ENCODE data around the gene ROBO3.

The ROBO3 gene

DNA sequence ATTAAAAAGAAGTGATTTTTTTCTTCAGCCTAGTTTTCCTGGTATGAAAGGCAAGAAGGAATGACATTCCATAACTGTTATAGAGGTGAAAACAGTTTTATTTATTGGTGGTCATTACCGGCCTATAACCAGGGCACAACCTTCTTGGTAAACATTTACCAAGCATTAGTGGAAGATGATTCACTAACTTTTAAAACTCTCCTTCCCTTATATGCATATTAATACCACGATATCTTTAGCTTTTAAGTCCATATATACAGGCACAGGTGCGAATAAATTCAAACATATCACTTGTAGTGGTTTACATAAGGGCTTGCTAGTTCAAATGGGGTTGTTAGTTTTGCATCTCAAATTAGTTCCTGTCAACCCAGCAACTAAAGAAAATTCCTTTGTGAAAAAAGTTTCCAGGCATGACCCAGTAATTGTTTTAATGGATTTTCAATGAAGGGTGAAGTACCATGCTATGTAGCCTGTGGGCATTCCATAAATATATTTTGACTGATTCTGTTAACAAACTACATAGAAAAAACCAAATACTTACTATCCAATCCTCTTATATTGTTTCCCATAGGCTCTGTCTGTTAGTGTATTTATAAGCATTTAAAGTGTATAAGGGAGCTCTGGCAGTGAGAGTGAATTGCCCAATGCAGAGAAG, 30.6 kb upstream of the ROBO3 start:
- Histone ChIP-seq H3K27ac (ENCODE audit: low read depth, low read length) (no peak overlapping the region), H3K9ac (ENCODE audit: low read depth, low read length) (no peak overlapping the region), H3K4me3 (ENCODE audit: low read length) (no peak overlapping the region), H3K9me3 (ENCODE audit: insufficient read depth, low read depth, low read length) (no peaks in the 10 kb centered on the region), H3K36me3 (ENCODE audit: insufficient read depth, low read length) (no peaks in the 10 kb centered on the region), H3K27me3 (ENCODE audit: insufficient read depth, low read length) (peaks cover 53% of the 10 kb centered on the region), H3K4me1 (ENCODE audit: insufficient read depth, low read length) (peaks cover 3% of the 10 kb centered on the region; the same call in 1 of the 2 replicates)
- WGBS: 69% methylated on average over 2 of the region's 3 CpGs

DNA sequence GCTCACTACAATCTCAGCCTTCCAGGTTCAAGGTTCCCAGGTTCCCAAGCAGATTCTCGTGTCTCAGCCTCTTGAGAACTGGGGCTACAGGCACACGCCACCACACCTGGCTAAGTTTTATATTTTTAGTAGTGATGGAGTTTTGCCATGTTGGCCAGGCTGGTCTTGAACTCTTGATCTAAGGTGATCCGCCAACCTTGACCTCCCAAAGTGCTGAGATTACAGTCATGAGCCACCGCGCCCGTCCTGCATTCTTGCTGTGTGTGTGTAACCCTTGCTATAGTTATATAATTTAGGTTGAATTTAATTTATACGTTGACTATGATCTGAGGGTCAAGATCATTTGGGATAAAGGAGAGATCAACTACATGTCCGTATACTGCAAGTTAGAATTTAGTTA, 29.3 kb upstream of the ROBO3 start:
- 93% methylated on average over 8 of the region's 8 CpGs for WGBS
- Histone ChIP-seq H3K9ac (ENCODE audit: low read depth, low read length) (no peak overlapping the region), H3K27ac (ENCODE audit: low read depth, low read length) (no peak overlapping the region), H3K4me1 (ENCODE audit: insufficient read depth, low read length) (peaks cover 3% of the 10 kb centered on the region; the same call in 1 of the 2 replicates), H3K9me3 (ENCODE audit: insufficient read depth, low read depth, low read length) (no peaks in the 10 kb centered on the region), H3K4me3 (ENCODE audit: low read length) (no peak overlapping the region), H3K27me3 (ENCODE audit: insufficient read depth, low read length) (peaks cover 65% of the 10 kb centered on the region), H3K36me3 (ENCODE audit: insufficient read depth, low read length) (no peaks in the 10 kb centered on the region)

DNA sequence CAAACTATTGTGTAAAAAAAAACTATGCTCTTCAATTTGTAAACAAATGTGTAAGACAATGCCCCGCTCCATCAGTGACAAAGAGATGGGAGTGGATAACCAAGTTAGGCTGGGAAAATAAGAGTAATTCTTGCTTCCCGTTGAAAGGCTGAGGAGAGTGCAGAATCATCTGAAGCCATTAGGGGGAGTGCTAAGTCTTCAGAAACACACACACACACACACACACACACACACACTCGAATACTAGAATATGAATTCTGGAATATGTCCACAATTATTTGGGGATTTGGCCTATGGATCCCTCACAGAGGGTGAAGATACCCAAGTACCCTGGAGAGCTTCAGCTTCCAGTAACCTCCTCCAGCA, 27.8 kb upstream of the ROBO3 start:
- H3K9ac ChIP-seq (ENCODE audit: low read depth, low read length): no peak overlapping the region
- no peaks in the 10 kb centered on the region for H3K9me3 ChIP-seq (ENCODE audit: insufficient read depth, low read depth, low read length)
- H3K27ac ChIP-seq (ENCODE audit: low read depth, low read length): no peak overlapping the region
- peaks cover 4% of the 10 kb centered on the region; the same call in 1 of the 2 replicates for H3K4me1 ChIP-seq (ENCODE audit: insufficient read depth, low read length)
- H3K4me3 ChIP-seq (ENCODE audit: low read length): no peak overlapping the region
- no peaks in the 10 kb centered on the region for H3K36me3 ChIP-seq (ENCODE audit: insufficient read depth, low read length)
- 21% methylated on average over 3 of the region's 3 CpGs for WGBS
- H3K27me3 ChIP-seq (ENCODE audit: insufficient read depth, low read length): peaks cover 72% of the 10 kb centered on the region

DNA sequence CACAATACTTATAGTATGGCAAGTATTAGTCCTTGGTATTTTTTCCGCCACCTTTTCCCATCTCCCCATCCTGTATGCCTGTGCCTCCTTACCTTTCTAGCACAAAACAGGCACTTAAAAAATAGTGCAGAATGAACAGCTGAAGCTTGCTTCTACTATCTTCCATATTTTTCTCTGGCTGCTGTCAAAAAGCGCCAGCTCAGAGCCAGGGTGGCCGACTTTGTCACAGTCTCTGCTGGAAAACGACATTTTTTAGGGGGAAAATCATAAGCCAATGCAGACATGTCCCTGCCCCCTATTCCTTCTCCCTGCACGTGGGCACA, 26.5 kb upstream of the ROBO3 start:
- WGBS: 35% methylated on average over 5 of the region's 5 CpGs
- H3K27ac ChIP-seq (ENCODE audit: low read depth, low read length): no peak overlapping the region
- H3K4me3 ChIP-seq (ENCODE audit: low read length): peak overlapping the region; percentile 28; the same call in 1 of the 2 replicates
- no peaks in the 10 kb centered on the region for H3K36me3 ChIP-seq (ENCODE audit: insufficient read depth, low read length)
- H3K9ac ChIP-seq (ENCODE audit: low read depth, low read length): no peak overlapping the region
- peaks cover 82% of the 10 kb centered on the region for H3K27me3 ChIP-seq (ENCODE audit: insufficient read depth, low read length)
- H3K9me3 ChIP-seq (ENCODE audit: insufficient read depth, low read depth, low read length): no peaks in the 10 kb centered on the region
- H3K4me1 ChIP-seq (ENCODE audit: insufficient read depth, low read length): peaks cover 9% of the 10 kb centered on the region; the same call in 1 of the 2 replicates

DNA sequence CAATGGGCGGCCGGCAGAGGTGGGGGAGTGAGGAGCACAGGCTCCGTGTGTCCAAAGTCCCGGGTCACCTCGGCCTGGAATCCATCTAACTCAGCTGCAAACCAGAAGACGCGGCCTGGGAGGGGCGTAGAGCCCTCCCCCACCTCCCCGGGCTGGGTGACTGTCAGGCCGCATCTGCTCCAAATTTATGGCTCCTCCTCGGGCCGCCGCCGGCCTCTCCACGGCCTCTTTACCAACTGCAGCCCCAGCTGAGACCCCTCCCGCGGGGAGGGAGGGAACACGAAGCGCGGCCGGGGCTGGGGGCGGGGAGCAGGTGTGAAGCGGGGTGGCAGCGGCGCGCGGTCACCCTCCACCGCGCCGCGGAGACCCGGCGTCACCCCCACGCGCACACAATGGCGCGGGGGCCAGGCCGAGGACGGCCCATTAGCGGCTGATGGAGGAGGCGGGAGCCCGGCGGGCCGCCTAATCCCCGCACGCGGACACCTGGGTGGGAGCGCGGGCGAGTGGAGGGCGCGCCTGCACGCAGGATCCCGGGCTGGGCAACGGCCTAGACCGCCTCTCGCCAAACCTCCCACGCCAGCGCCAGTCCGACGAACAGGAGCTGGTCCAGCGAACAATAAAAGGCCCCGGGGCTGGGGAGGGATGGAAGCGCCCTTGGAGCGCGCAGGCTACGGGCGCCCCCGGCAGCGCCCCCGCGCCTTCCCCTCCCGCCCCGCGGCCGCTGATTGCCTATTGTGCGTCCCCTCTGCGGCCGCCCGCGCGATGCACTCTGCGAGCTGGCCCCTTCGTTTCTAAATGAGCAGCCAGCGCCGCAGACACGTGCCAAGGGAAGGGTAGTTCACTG, 25.9 kb upstream of the ROBO3 start:
- peak overlapping the region; percentile 28 for H3K4me3 ChIP-seq (ENCODE audit: low read length)
- H3K9me3 ChIP-seq (ENCODE audit: insufficient read depth, low read depth, low read length): no peaks in the 10 kb centered on the region
- WGBS: 1% methylated on average over 87 of the region's 87 CpGs
- no peak overlapping the region for H3K27ac ChIP-seq (ENCODE audit: low read depth, low read length)
- H3K36me3 ChIP-seq (ENCODE audit: insufficient read depth, low read length): no peaks in the 10 kb centered on the region
- no peak overlapping the region for H3K9ac ChIP-seq (ENCODE audit: low read depth, low read length)
- peaks cover 9% of the 10 kb centered on the region; the same call in 1 of the 2 replicates for H3K4me1 ChIP-seq (ENCODE audit: insufficient read depth, low read length)
- H3K27me3 ChIP-seq (ENCODE audit: insufficient read depth, low read length): peaks cover 87% of the 10 kb centered on the region

DNA sequence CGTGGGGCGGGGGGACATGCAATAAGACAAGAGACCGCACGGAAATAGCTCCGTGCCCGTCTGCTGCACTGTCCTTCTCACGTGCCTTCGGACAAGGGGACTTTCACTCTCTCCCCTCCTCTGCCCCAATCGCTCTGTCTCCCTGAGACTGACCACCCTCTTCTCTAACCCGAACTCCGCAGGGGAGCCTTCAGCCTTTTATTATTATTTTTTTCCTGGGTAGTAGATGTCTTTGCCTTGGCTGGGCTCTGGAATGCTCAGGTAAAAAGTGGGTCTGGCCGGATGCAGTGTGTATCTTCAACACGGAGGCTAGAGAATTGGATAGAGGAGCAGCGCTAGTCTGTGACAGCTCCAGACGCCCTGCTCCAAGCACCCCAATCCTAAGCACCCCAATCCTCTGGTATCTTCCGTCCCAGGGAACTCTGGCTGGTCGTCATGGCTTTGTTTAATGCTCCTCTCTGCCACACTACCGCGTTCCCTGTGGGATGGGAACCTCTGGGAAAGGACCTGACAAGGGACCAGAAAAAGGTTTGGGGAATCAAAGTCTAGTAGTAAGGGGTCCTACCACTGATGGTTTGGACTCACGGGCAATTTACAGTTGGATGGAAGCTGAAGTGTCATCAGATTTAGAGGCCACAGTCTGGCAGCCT, 25.1 kb upstream of the ROBO3 start:
- 2% methylated on average over 19 of the region's 20 CpGs for WGBS
- peaks cover 95% of the 10 kb centered on the region for H3K27me3 ChIP-seq (ENCODE audit: insufficient read depth, low read length)
- peak overlapping the region; percentile 28 for H3K4me3 ChIP-seq (ENCODE audit: low read length)

DNA sequence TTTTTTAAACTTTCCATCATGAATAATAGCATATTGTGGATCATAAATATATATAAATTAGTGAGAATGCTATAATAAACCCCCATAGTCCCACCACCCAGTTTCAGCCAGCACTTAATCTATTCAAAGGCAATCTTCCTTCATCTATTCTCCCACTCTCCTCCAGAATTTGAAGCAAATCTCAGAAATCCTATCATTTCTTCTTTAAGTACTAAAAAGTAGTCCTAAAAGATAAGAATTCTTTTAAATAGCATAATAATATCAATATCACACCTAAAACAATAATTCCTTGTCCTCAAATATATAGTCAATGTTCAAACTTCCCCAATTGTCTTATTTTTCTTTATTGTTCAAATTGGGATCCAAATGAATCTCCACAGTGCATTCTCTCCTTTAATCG, 24.6 kb upstream of the ROBO3 start:
- Histone ChIP-seq H3K36me3 (ENCODE audit: insufficient read depth, low read length) (no peaks in the 10 kb centered on the region), H3K27me3 (ENCODE audit: insufficient read depth, low read length) (peaks cover 97% of the 10 kb centered on the region), H3K27ac (ENCODE audit: low read depth, low read length) (no peak overlapping the region), H3K9me3 (ENCODE audit: insufficient read depth, low read depth, low read length) (no peaks in the 10 kb centered on the region), H3K9ac (ENCODE audit: low read depth, low read length) (no peak overlapping the region), H3K4me1 (ENCODE audit: insufficient read depth, low read length) (peaks cover 9% of the 10 kb centered on the region; the same call in 1 of the 2 replicates), H3K4me3 (ENCODE audit: low read length) (no peak overlapping the region)
- WGBS: no CpG with 5 or more reads among the region's 1 CpG

More for the DNA sequence above, 25.1 kb upstream of the ROBO3 start:
- H3K4me1 ChIP-seq (ENCODE audit: insufficient read depth, low read length): peaks cover 9% of the 10 kb centered on the region; the same call in 1 of the 2 replicates
- no peak overlapping the region for H3K9ac ChIP-seq (ENCODE audit: low read depth, low read length)
- H3K9me3 ChIP-seq (ENCODE audit: insufficient read depth, low read depth, low read length): no peaks in the 10 kb centered on the region
- no peaks in the 10 kb centered on the region for H3K36me3 ChIP-seq (ENCODE audit: insufficient read depth, low read length)
- H3K27ac ChIP-seq (ENCODE audit: low read depth, low read length): no peak overlapping the region

DNA sequence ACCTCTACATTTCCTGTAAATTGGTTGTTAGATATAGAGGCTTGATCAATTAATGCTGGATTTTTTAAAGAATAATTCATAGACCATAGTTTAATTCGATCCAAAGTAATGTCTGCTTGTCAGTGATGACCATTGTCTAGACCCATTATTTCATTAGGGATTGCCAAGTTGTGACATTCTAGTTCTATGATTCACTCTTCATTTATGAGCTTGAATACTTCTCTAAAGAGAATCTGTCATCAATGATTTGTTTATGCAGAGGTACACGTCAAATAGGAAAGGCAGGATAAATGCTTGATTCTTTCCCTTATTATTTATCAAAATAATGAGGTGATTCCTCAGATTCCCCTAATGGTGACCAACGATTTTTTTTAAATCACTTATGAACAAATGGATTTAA, 24.0 kb upstream of the ROBO3 start:
- Histone ChIP-seq H3K27me3 (ENCODE audit: insufficient read depth, low read length) (peaks cover 97% of the 10 kb centered on the region), H3K9ac (ENCODE audit: low read depth, low read length) (no peak overlapping the region), H3K36me3 (ENCODE audit: insufficient read depth, low read length) (no peaks in the 10 kb centered on the region), H3K27ac (ENCODE audit: low read depth, low read length) (no peak overlapping the region), H3K4me1 (ENCODE audit: insufficient read depth, low read length) (peaks cover 9% of the 10 kb centered on the region; the same call in 1 of the 2 replicates), H3K9me3 (ENCODE audit: insufficient read depth, low read depth, low read length) (no peaks in the 10 kb centered on the region), H3K4me3 (ENCODE audit: low read length) (no peak overlapping the region)
- 75% methylated on average over 1 of the region's 3 CpGs for WGBS

DNA sequence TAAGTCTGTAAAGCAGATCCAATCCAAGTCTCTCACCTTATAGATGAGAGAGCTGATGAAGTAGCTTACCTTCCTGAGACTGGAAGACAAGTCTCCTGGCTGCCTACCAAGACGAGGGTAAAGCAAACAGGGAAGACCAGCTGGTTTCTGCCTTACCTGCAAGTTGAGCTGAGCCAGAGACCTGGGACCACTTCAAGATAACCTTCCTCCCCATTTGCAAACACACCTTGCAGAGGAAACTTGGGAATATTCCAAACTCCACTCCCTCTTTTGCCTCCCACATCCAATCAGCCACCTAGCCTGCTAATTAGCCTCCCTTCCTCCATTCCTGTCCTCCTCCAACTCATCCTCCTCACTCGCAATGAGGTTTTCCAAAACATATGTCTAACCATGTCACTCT, 23.4 kb upstream of the ROBO3 start:
- Histone ChIP-seq H3K27me3 (ENCODE audit: insufficient read depth, low read length) (peaks cover 99% of the 10 kb centered on the region), H3K4me1 (ENCODE audit: insufficient read depth, low read length) (peaks cover 9% of the 10 kb centered on the region; the same call in 1 of the 2 replicates)
- WGBS: 34% methylated on average over 2 of the region's 2 CpGs

DNA sequence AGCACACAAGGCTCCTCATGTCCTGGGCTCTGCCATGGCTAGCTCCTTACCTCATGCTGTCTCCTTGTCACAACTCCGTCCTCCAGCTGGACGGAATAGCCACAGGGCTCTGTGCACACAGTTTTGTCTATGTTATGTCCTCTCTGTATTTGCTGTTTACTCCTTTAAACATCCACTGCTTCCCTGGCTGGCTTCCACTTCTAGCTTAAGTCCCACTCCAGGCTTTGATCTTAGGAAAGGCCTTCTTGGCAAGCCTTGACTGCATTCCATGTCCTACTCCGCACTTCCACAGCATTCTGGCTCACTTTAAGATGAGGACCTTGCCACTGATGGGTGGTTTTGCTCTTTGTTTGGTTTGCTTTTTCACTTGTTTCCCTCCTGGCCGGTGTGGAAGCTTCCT, 22.9 kb upstream of the ROBO3 start:
- WGBS: 30% methylated on average over 4 of the region's 4 CpGs
- peaks cover 99% of the 10 kb centered on the region for H3K27me3 ChIP-seq (ENCODE audit: insufficient read depth, low read length)

More for the DNA sequence above, 23.4 kb upstream of the ROBO3 start:
- no peaks in the 10 kb centered on the region for H3K9me3 ChIP-seq (ENCODE audit: insufficient read depth, low read depth, low read length)
- no peak overlapping the region for H3K27ac ChIP-seq (ENCODE audit: low read depth, low read length)
- H3K9ac ChIP-seq (ENCODE audit: low read depth, low read length): no peak overlapping the region
- H3K36me3 ChIP-seq (ENCODE audit: insufficient read depth, low read length): no peaks in the 10 kb centered on the region
- no peak overlapping the region for H3K4me3 ChIP-seq (ENCODE audit: low read length)

DNA sequence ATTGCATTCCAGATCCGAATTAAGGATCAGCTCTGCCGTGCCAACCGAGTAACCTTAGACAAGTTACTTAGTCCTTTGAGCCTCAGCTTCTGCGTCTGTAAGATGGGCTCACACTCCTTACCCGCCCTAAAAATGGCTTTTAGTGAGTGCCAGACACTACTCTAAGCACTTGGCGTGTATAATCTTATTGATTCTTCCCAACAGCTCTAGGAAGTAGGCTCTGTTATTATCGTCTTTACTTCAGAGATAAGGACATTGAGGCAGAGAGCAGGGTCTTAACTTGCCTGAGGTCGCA, 21.7 kb upstream of the ROBO3 start:
- peaks cover 100% of the 10 kb centered on the region for H3K27me3 ChIP-seq (ENCODE audit: insufficient read depth, low read length)
- H3K9ac ChIP-seq (ENCODE audit: low read depth, low read length): no peak overlapping the region
- H3K4me1 ChIP-seq (ENCODE audit: insufficient read depth, low read length): peaks cover 11% of the 10 kb centered on the region; the same call in 1 of the 2 replicates
- no peaks in the 10 kb centered on the region for H3K36me3 ChIP-seq (ENCODE audit: insufficient read depth, low read length)
- no peaks in the 10 kb centered on the region for H3K9me3 ChIP-seq (ENCODE audit: insufficient read depth, low read depth, low read length)
- H3K4me3 ChIP-seq (ENCODE audit: low read length): peak overlapping the region; percentile 43
- whole genome bisulfite sequencing: 26% methylated on average over 8 of the region's 8 CpGs
- H3K27ac ChIP-seq (ENCODE audit: low read depth, low read length): no peak overlapping the region

More for the DNA sequence above, 22.9 kb upstream of the ROBO3 start:
- Histone ChIP-seq H3K4me3 (ENCODE audit: low read length) (no peak overlapping the region), H3K9me3 (ENCODE audit: insufficient read depth, low read depth, low read length) (no peaks in the 10 kb centered on the region), H3K27ac (ENCODE audit: low read depth, low read length) (no peak overlapping the region), H3K4me1 (ENCODE audit: insufficient read depth, low read length) (peaks cover 6% of the 10 kb centered on the region; the same call in 1 of the 2 replicates), H3K9ac (ENCODE audit: low read depth, low read length) (no peak overlapping the region), H3K36me3 (ENCODE audit: insufficient read depth, low read length) (no peaks in the 10 kb centered on the region)

Data from HUES64 (cell line).